Neutrophil (primary cell): ENCODE data around the gene DGCR8.

ENCODE experiments used
- H3K27ac ChIP-seq: fragments of 200-600 bp; sonication (generic); 2 replicates; pipeline ENCODE4 v1.5.1; 2016; ENCODE audit warnings: mild to moderate bottlenecking, moderate library complexity
- H3K27me3 ChIP-seq: fragments of 200-600 bp; sonication (generic); 2 replicates; pipeline ENCODE4 v1.6.0; 2016; ENCODE audit warnings: mild to moderate bottlenecking
- H3K36me3 ChIP-seq: fragments of 200-600 bp; sonication (generic); 2 replicates; pipeline ENCODE4 v1.5.1; 2017
- H3K4me1 ChIP-seq, 2 experiments: fragments of 200-600 bp in 1 of 2; sonication (generic) in 1 of 2; 1 replicate in 1 of 2; 2 replicates in 1 of 2; pipeline versions ENCODE4 v1.5.1 to v1.6.1; 2013 to 2016; ENCODE audit warnings: low read depth in 1 of 2, low read length in 1 of 2, mild to moderate bottlenecking in 1 of 2, moderate library complexity in 1 of 2; ENCODE audit not compliant: control insufficient read depth in 1 of 2, insufficient read depth in 1 of 2
- H3K4me3 ChIP-seq, 2 experiments: fragments of 200-600 bp in 1 of 2; sonication (generic) in 1 of 2; 1 replicate in 1 of 2; 2 replicates in 1 of 2; pipeline ENCODE4 v1.5.1; 2013 to 2016; ENCODE audit warnings: low read depth in 1 of 2, low read length in 1 of 2, mild to moderate bottlenecking in 1 of 2, moderate library complexity in 1 of 2
- H3K9me3 ChIP-seq: fragments of 200-600 bp; sonication (generic); 2 replicates; pipeline ENCODE4 v1.5.1; 2016
- TF ChIP-seq, protein P1 (sequence below): fragments of 200-600 bp; sonication (generic); IDR thresholded peaks from 2 replicates; pipeline ENCODE4 v1.5.1; 2016; ENCODE audit warnings: antibody characterized with exemption

Gene DGCR8

DNA sequence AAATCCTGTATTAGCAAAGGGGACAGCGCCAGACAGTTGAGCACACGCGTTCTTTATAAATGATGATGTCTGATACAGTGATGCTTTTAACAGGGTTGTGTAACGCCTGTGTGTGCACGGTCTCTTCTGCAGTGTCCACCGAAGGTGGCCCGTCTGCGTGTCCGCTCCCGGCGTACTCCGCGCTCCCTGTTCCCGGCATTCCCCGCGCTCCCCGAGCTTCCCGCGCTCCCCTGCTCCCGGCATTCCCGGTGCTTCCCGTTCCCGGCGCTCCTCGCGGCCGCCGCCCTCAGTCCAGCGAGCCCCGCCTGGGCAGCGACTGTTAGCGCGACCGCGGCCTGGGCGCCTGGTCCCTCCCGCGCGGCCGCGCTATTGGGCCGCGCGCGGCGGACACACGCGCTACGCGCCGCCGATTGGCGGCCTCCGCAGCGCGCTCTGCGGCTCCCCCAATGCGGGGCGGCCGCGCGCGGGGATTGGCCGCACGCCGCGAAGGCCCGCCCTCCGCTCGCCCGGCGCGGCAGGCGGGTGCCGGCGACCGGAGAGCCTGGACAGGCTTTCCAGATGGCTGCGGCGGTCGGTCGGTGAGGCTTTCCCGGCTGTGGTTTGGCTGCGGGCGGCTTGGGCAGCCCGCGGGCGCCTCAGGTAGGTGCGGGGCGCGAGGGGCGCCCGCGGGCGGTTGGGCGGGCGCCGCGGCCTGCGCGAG lies at the start of gene DGCR8:
Gene DGCR8 (plus strand): TSS at position 497 of the 700 bp plus-strand sequence. CDS start 5,723 bp downstream, outside the sequence.
- Histone ChIP-seq H3K27ac (peak within 1 kb of the TSS; percentile 73), H3K9me3 (no peaks in the 10 kb centered on the region), H3K36me3 (no peaks in the 10 kb centered on the region), H3K27me3 (no peaks in the 10 kb centered on the region), H3K4me1 (peaks cover 40 to 42% of the 10 kb centered on the region in 2 experiments), H3K4me3 (peak within 1 kb of the TSS; percentile 80 to 90)
- TF ChIP-seq, protein P1, sequence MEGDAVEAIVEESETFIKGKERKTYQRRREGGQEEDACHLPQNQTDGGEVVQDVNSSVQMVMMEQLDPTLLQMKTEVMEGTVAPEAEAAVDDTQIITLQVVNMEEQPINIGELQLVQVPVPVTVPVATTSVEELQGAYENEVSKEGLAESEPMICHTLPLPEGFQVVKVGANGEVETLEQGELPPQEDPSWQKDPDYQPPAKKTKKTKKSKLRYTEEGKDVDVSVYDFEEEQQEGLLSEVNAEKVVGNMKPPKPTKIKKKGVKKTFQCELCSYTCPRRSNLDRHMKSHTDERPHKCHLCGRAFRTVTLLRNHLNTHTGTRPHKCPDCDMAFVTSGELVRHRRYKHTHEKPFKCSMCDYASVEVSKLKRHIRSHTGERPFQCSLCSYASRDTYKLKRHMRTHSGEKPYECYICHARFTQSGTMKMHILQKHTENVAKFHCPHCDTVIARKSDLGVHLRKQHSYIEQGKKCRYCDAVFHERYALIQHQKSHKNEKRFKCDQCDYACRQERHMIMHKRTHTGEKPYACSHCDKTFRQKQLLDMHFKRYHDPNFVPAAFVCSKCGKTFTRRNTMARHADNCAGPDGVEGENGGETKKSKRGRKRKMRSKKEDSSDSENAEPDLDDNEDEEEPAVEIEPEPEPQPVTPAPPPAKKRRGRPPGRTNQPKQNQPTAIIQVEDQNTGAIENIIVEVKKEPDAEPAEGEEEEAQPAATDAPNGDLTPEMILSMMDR, result peak; percentile 21

- Histone ChIP-seq H3K4me3 (peak overlapping the region in 1 of 2 experiments; percentile 21), H3K27me3 (no peaks in the 10 kb centered on the region), H3K36me3 (peaks cover 56% of the 10 kb centered on the region), H3K27ac (peak overlapping the region; percentile 47), H3K4me1 (peaks cover 18 to 23% of the 10 kb centered on the region in 2 experiments), H3K9me3 (no peaks in the 10 kb centered on the region)
- TF ChIP-seq, protein P1, result no peak
These were observed 48.2 kb upstream of the DGCR8 start for GRCh38 chr22:20031732-20032406.

GRCh38 chr22:20032407-20032991 lies 47.5 kb upstream of the DGCR8 start:
- TF ChIP-seq, protein P1, result no peak
- Histone ChIP-seq H3K4me1 (peaks cover 18 to 23% of the 10 kb centered on the region in 2 experiments), H3K9me3 (no peaks in the 10 kb centered on the region), H3K27me3 (no peaks in the 10 kb centered on the region), H3K36me3 (peaks cover 57% of the 10 kb centered on the region), H3K27ac (peak overlapping the region; percentile 47), H3K4me3 (peak overlapping the region in 1 of 2 experiments; percentile 21)

DNA sequence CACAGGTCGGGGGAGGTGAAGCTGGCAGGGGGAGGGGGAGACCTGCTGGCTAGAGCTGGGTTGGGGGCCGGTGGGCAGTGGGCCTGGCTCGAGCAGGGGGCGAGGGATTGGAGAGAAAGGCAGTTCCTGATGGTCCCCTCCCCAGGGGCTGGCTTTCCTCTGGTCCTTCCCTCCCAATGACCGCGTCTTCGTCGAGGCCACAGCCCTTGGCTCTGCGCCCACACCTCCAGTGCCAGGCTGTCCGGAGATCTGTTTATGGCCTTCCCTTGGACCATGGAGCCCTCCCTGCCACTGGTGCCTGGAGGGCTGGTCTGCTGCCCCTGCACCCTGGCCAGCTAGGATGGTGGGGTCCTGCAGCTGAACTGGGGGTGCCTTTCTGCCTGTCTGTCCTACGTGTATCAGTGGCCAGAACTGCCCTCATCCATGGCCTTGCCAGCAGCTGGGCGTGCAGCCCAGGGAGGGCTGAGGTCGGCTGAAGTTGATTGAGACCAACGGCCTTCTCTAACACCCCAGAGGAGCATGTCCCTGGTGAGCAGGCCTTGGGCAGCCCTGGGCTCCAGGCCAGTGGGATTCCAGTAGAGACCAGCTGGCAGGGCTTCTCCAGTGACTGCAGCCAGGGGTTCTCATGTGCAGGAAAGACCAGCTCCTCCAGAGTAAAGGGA lies 46.9 kb upstream of the DGCR8 start:
- no peak overlapping the region for H3K4me3 ChIP-seq
- H3K27me3 ChIP-seq, result no peaks in the 10 kb centered on the region
- peaks cover 64% of the 10 kb centered on the region for H3K36me3 ChIP-seq
- H3K9me3 ChIP-seq, result no peaks in the 10 kb centered on the region
- TF ChIP-seq, protein P1, result no peak
- H3K27ac ChIP-seq, result no peak overlapping the region
- H3K4me1 ChIP-seq, result peaks cover 18 to 23% of the 10 kb centered on the region in 2 experiments

DNA sequence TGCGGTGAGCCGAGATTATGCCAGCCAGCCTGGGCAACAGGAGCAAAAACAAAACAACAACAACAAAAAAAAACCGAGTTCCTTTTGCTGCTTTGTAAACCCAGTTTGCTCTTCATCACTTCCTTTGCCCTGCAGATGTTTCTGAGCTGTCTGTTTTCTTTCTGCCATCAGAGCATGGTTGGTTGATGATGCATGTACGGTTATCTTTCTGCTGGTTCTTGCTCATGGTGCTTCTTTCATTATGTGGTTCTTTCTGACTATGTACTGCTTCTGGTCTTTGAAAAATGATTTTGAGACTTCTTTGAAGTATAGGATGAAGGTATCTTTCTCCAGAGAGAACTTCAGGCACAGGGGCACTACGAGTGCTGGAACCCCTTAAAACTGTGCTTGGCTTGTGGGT lies 45.9 kb upstream of the DGCR8 start:
- peaks cover 18 to 23% of the 10 kb centered on the region in 2 experiments for H3K4me1 ChIP-seq
- H3K9me3 ChIP-seq, result no peaks in the 10 kb centered on the region
- peaks cover 74% of the 10 kb centered on the region for H3K36me3 ChIP-seq
- H3K27me3 ChIP-seq, result no peaks in the 10 kb centered on the region
- no peak overlapping the region for H3K27ac ChIP-seq
- TF ChIP-seq, protein P1, result no peak
- H3K4me3 ChIP-seq, result no peak overlapping the region
